ENCODE data around the gene ZNF473. TPM values are rescaled to one million over a fixed set of nuclear protein-coding genes. Genes with fewer than 3 reads are reported as not detected.
"Not testable (repeated sequence)": the region's sequence is repeated elsewhere in the genome, so short reads cannot be mapped to it uniquely, and the experiment has no call there.

ZNF473 gene
- total RNA-seq, 4 donors from 2014 or later: 7.1 to 28.9 (median 16.8) TPM

- no peaks in the 10 kb centered on the region for H3K36me3 ChIP-seq
- intact Hi-C loops (cut with DNase I; ENCODE audit: low total_unique reads): no loop called here
- no peaks in the 10 kb centered on the region for H3K4me1 ChIP-seq
- no peak overlapping the region for H3K27ac ChIP-seq
- H3K27me3 ChIP-seq: no peaks in the 10 kb centered on the region
- TF ChIP-seq POLR2A (IDR thresholded peaks at IDR 0.05) (no peak), CTCF (IDR thresholded peaks at IDR 0.05) (no peak)
- DNase-seq: no peak
- H3K9me3 ChIP-seq: no peaks in the 10 kb centered on the region
- no peak overlapping the region for H3K4me3 ChIP-seq
Measured at GRCh38 chr19:50065938-50066337, 40.1 kb downstream of the ZNF473 start.

- Histone ChIP-seq H3K9me3 (no peaks in the 10 kb centered on the region), H3K27me3 (no peaks in the 10 kb centered on the region), H3K4me3 (no peak overlapping the region), H3K36me3 (no peaks in the 10 kb centered on the region), H3K27ac (no peak overlapping the region), H3K4me1 (no peaks in the 10 kb centered on the region)
- intact Hi-C loops (cut with DNase I; ENCODE audit: low total_unique reads): no loop called here
- TF ChIP-seq CTCF (IDR thresholded peaks at IDR 0.05) (no peak), POLR2A (IDR thresholded peaks at IDR 0.05) (no peak)
- no peak for DNase-seq
Measured at GRCh38 chr19:50067575-50067974, 41.8 kb downstream of the ZNF473 start.

- intact Hi-C loops (cut with DNase I; ENCODE audit: low total_unique reads); H3K27ac ChIP-seq; H3K4me3 ChIP-seq; H3K4me1 ChIP-seq; H3K36me3 ChIP-seq; H3K9me3 ChIP-seq; DNase-seq; H3K27me3 ChIP-seq: not testable (repeated sequence)
Measured at GRCh38 chr19:50068382-50068781, 42.6 kb downstream of the ZNF473 start.

GRCh38 chr19:50075076-50075475, 49.3 kb downstream of the ZNF473 start:
- H3K27ac ChIP-seq; H3K27me3 ChIP-seq; H3K9me3 ChIP-seq; H3K4me1 ChIP-seq; DNase-seq; H3K36me3 ChIP-seq; intact Hi-C loops (cut with DNase I; ENCODE audit: low total_unique reads); H3K4me3 ChIP-seq: not testable (repeated sequence)

GRCh38 chr19:50075644-50076372, 50.0 kb downstream of the ZNF473 start:
- intact Hi-C loops (cut with DNase I; ENCODE audit: low total_unique reads); H3K27me3 ChIP-seq; H3K4me1 ChIP-seq; DNase-seq; H3K36me3 ChIP-seq; H3K9me3 ChIP-seq; H3K4me3 ChIP-seq; H3K27ac ChIP-seq: not testable (repeated sequence)

GRCh38 chr19:50076581-50077355, 51.0 kb downstream of the ZNF473 start:
- H3K4me3 ChIP-seq; intact Hi-C loops (cut with DNase I; ENCODE audit: low total_unique reads); DNase-seq; H3K9me3 ChIP-seq; H3K36me3 ChIP-seq; H3K4me1 ChIP-seq; H3K27ac ChIP-seq; H3K27me3 ChIP-seq: not testable (repeated sequence)

GRCh38 chr19:50079014-50079413, 53.2 kb downstream of the ZNF473 start:
- H3K4me3 ChIP-seq; H3K9me3 ChIP-seq; H3K36me3 ChIP-seq; intact Hi-C loops (cut with DNase I; ENCODE audit: low total_unique reads); H3K27me3 ChIP-seq; DNase-seq; H3K4me1 ChIP-seq; H3K27ac ChIP-seq: not testable (repeated sequence)

GRCh38 chr19:50084440-50084839, 58.6 kb downstream of the ZNF473 start:
- H3K4me3 ChIP-seq; H3K4me1 ChIP-seq; DNase-seq; H3K27me3 ChIP-seq; H3K36me3 ChIP-seq; H3K9me3 ChIP-seq; H3K27ac ChIP-seq; intact Hi-C loops (cut with DNase I; ENCODE audit: low total_unique reads): not testable (repeated sequence)

- DNase-seq; H3K36me3 ChIP-seq; H3K27me3 ChIP-seq; H3K27ac ChIP-seq; H3K4me1 ChIP-seq; H3K9me3 ChIP-seq; intact Hi-C loops (cut with DNase I; ENCODE audit: low total_unique reads); H3K4me3 ChIP-seq: not testable (repeated sequence)
Measured at GRCh38 chr19:50087153-50087552, 61.3 kb downstream of the ZNF473 start.

- H3K36me3 ChIP-seq; H3K4me1 ChIP-seq; H3K27ac ChIP-seq; intact Hi-C loops (cut with DNase I; ENCODE audit: low total_unique reads); H3K9me3 ChIP-seq; DNase-seq; H3K4me3 ChIP-seq; H3K27me3 ChIP-seq: not testable (repeated sequence)
Measured at GRCh38 chr19:50090706-50091105, 64.9 kb downstream of the ZNF473 start.

- DNase-seq; H3K27ac ChIP-seq; H3K27me3 ChIP-seq; H3K36me3 ChIP-seq; H3K4me1 ChIP-seq; H3K9me3 ChIP-seq; intact Hi-C loops (cut with DNase I; ENCODE audit: low total_unique reads); H3K4me3 ChIP-seq: not testable (repeated sequence)
Measured at GRCh38 chr19:50091786-50092185, 66.0 kb downstream of the ZNF473 start.
